ENCODE results near the gene POU2F2.

The POU2F2 gene

GRCh38 chr19:42125536-42125935, 6.7 kb downstream of the POU2F2 start:
- DNase-seq (ENCODE audit: low read depth in 2 of 2): no peak

- no peak for DNase-seq (ENCODE audit: low read depth in 2 of 2)
Measured at GRCh38 chr19:42124386-42124901, 7.8 kb downstream of the POU2F2 start.

- DNase-seq (ENCODE audit: low read depth in 2 of 2): no peak
Measured at GRCh38 chr19:42123765-42124164, 8.5 kb downstream of the POU2F2 start.

- peak; percentile 59 to 63 for DNase-seq (ENCODE audit: low read depth in 2 of 2)
Measured at GRCh38 chr19:42122691-42123607, 9.3 kb downstream of the POU2F2 start.

GRCh38 chr19:42121656-42122069, 10.6 kb downstream of the POU2F2 start:
- peak; percentile 80 to 82 for DNase-seq (ENCODE audit: low read depth in 2 of 2)

DNA sequence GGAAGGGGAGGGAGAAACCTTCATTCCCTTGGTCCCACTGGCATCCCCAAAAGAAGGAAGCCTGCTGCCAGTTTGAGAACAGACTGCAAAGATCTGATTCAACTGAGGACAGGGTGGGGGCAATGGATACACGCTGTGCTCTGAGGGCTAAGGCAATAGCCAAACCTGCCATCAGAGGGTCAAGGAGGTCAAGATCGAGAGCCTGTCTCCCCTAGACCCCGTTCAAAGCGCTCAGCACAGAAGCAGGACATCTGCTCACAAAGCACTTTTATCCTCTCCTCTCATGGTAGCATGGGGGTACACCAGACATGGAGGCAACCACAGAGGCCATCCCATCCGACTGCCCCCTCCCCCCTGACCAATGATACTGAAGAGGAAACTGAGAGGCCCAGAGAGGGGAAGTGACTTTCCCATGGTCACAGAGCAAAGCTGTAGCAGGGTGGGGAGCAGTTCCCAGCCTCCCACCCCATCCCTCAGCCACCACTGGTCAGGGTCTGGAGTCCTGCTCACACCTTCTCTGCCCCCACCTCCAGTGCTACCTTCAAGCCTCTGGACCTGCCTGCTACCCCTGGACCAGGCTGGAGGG, 11.1 kb downstream of the POU2F2 start:
- no peak for DNase-seq (ENCODE audit: low read depth in 2 of 2)

DNA sequence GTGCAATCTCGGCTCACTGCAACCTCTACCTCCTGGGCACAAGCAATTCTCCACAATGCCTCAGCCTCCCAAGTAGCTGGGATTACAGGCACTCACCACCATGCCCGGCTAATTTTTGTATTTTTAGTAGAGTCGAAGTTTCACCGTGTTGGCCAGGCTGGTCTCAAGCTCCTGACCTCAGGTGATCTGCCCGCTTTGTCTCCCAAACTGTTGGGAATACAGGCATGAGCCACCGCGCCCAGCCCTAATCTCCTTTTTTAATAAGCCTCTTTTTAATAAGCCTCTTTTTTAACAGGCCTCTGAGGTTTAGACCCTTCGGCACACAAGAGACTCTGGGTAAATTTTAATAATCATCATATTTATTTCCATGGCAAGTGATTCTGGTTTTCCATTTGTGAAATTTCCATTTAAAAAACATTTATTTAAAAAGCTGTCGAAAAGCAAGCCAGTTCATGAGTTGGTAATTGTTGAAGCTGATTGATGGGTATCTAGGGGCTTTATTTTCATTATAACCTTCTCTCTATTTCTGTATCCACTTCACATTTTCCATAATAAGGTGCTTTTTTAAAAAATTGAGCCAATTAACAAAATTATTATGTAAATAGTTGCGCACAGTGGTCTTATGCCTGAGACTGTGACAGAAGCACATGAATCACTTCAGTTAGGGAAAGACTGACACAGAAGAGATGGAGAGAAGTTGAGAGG, 11.8 kb downstream of the POU2F2 start:
- DNase-seq (ENCODE audit: low read depth in 2 of 2): no peak

DNA sequence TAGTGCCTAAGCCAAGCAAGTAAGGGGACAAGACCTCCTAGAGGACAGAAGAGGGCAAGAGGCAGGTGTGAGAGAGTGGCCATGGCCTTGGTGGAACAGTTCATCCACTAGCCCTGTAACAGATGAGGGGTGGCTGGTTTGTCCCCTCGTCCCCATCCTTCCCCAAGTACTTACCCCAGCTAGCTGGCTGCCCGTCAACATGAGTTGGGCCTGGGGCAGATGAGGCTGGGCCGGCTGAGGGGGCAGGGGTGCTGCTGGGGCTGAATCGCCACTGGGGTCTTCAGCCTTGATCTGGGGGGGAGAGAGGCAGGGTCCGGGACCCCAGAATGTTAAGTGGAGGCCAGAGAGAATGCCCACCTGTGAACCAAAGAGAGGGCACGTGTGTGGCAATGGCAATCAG, 15.2 kb downstream of the POU2F2 start:
- DNase-seq (ENCODE audit: low read depth in 2 of 2): no peak

DNA sequence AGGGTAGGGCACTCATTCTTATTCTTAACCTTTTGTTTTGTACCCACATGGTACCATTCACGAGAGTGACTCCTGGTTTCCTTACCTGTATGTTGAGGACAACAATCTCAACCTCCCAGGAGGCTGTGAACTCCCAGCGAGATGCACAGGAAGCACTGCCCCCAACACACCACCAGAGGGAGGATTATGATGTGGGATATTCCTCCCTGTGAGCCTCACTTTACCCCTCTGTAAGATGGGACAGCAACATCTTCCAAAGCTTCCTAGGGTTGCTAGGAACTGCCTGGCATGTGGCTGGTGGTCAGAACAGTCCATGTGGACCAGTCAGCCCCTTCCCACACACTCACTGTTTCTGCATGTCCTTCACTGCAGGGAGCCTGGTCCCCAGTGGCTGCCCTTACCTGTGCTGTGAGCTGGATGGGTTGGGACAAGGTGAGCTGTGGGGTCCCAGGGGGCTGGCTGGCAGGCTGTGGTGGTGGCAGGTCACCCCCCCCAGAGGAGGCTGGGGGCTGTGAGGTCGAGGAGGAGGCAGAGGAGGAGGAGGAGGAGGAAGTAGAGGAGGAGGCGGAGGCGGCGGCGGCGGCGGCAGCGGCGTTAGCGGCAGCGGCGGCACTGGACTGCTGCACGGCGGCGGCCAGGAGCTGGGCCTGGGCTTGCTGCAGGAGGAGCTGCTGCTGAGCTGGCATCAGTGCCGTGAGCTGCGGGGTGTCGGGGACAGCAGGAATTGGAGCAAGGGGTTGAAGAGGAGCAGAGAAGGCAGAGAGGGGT, 15.8 kb downstream of the POU2F2 start:
- no peak for DNase-seq (ENCODE audit: low read depth in 2 of 2)

GRCh38 chr19:42115705-42116104, 16.5 kb downstream of the POU2F2 start:
- DNase-seq (ENCODE audit: low read depth in 2 of 2): no peak

GRCh38 chr19:42115219-42115618, 17.0 kb downstream of the POU2F2 start:
- DNase-seq (ENCODE audit: low read depth in 2 of 2): no peak

- no peak for DNase-seq (ENCODE audit: low read depth in 2 of 2)
Measured at GRCh38 chr19:42114412-42114811, 17.8 kb downstream of the POU2F2 start.

DNA sequence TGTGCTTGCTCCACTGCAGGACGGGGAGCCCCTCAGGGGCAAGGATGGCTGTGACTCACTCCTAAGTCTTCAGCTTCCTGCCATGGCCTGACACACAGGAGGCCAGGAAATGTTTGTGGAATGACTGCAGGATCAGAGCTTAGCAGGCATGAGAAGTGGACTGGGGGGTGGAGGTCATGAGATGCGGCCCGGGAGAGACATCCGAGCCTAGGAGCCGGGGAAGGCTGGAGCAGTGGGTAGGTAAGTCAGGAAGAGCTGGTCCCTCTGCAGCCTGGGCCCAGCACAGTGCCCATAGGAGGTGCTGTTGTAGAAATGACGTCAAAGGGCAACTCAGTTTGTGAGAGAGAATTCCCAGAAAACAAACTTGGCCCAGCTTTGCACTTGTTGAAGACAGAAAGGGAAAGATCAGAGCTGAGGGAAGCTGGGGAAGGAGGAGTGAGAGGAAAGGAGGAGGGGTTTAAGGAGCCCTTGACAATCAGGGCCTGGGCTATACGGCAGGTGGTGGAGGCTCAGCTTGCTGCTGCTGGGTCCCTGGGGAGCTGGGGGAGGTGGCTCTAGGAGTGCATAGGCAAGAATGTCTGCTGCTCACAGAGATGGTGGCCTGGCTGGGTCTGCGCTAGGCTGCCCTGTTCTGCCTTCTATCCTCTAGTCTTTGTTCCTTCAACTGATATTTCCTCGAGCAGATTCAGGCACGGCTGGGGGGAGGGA, 18.5 kb downstream of the POU2F2 start:
- DNase-seq (ENCODE audit: low read depth in 2 of 2): no peak

- no peak for DNase-seq (ENCODE audit: low read depth in 2 of 2)
Measured at GRCh38 chr19:42111811-42112210, 20.4 kb downstream of the POU2F2 start.

GRCh38 chr19:42111384-42111783, 20.9 kb downstream of the POU2F2 start:
- no peak for DNase-seq (ENCODE audit: low read depth in 2 of 2)

DNA sequence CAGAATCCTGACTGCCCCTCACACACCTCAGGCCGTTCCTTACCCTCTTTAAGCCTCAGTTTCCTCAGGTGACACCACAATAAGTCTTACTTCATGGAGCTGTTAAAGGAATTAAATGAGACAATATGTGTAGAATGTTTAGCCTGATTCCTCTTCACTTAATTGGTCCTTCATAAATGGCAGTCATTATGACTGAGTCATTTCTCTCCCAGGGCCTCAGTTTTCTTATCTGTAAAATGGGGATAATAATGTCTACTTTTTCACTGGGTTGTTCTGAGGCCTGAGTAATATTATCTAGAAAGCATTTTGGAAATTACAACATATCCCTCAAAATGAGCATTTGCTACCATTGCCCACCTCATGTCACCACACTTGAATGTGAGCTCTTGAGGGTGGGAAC, 21.6 kb downstream of the POU2F2 start:
- DNase-seq (ENCODE audit: low read depth in 2 of 2): no peak

- no peak for DNase-seq (ENCODE audit: low read depth in 2 of 2)
Measured at GRCh38 chr19:42109896-42110295, 22.4 kb downstream of the POU2F2 start.

GRCh38 chr19:42108527-42109389, 23.5 kb downstream of the POU2F2 start:
- peak; percentile 79 to 91 for DNase-seq (ENCODE audit: low read depth in 2 of 2)

DNA sequence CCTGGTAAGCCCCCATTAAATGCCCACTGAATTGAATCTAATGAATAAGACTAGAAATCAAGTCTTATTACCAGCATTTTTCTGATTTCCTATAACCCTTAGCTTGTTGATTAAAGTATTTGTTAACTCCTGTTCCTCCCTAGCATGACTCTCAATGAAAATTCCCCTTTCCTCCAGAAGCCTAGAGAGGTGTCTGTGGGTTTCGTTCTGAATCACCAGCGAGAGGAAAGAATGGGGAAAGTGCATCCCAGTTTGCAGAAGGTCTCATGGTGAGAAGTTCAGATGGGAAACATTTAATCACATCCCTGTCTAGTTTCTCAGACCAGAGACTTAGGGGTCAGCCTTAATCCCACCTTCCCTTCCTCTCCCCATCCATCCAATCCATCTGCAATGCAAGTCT, 26.9 kb downstream of the POU2F2 start:
- DNase-seq (ENCODE audit: low read depth in 2 of 2): no peak

DNA sequence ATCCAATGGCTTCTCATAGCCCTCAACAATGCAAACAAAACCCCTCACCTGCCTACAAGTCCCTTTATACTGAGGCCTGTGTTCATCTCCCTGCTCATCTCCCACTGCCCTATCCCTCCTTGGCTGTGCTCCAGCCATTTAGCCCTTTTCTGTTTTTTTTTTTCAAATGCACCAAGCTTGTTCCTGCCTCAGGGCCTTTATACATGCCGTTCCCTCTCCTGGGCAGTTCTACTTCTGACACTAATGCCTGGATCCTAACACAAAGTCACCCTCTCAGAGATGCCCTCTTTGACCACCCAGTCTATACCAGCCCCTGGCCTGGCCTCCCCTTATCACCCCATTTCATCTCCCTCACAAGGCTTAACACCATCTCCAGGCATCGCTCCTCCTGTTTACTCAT, 29.4 kb downstream of the POU2F2 start:
- DNase-seq (ENCODE audit: low read depth in 2 of 2): no peak
